Kidney glomerular epithelial cell (primary cell): ENCODE results near the gene MRPL55.
A peak's percentile ranks its signal among the peaks of the same experiment; 100 is the strongest.

ENCODE experiments used
- DNase-seq: peaks from one replicate; lab custom pipeline; 2025; lab: John Stamatoyannopoulos, UW

MRPL55 gene

DNA sequence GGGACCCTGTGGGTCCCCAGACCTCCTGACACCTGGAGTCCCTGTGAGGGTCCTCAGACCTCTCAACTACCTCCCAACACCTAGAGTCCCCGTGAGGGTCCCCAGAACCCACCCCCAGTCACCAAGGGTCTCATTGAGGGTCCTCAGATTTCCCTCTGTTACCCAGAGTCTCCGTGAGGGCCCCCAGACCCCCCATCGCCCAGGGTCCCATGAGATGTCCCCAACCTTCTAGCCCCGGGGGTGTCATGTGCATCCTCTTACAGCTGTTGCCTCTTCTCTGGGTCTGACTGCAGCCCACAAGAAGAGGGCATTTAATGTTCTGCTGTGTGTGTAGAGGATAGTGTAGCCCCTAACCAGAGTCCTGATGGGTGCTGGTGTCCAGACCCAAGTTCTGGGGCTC, 38.7 kb upstream of the MRPL55 start:
- DNase-seq, result no peak

GRCh38 chr1:228147151-228147693, 38.1 kb upstream of the MRPL55 start:
- no peak for DNase-seq

DNA sequence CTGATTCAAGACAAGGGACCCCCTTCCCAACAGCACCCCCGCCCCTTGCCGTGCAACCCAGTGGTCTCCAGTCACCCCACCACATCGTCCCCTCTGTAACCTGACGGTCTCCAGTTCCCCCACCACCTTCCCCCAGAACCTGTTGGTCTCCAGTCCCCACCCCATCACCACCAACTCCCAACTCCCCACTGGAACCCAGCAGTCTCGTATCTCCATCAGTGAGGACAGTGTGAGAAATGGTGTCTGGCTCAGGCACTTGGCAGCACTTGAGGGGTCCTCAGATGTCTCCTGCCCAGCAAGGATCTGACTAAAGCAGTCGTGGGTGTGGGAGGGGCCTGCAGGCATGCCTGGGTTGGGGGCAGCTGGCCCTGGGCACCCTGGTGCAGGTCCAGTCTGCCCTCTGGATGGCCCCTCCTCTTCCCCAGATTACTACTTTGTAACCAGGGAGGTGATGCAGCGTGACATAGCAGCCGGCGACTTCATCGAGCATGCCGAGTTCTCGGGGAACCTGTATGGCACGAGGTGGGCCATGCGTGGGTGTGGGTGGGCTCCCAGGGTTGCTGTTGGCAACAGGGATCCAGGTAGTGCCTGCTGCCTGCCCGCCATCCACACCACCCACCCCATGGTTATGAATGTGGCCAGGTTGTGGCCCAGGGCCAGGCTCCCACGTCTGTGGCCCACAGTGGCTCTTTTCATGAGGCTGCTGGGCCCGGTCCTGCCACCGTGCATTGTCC, 37.5 kb upstream of the MRPL55 start:
- DNase-seq, result no peak

DNA sequence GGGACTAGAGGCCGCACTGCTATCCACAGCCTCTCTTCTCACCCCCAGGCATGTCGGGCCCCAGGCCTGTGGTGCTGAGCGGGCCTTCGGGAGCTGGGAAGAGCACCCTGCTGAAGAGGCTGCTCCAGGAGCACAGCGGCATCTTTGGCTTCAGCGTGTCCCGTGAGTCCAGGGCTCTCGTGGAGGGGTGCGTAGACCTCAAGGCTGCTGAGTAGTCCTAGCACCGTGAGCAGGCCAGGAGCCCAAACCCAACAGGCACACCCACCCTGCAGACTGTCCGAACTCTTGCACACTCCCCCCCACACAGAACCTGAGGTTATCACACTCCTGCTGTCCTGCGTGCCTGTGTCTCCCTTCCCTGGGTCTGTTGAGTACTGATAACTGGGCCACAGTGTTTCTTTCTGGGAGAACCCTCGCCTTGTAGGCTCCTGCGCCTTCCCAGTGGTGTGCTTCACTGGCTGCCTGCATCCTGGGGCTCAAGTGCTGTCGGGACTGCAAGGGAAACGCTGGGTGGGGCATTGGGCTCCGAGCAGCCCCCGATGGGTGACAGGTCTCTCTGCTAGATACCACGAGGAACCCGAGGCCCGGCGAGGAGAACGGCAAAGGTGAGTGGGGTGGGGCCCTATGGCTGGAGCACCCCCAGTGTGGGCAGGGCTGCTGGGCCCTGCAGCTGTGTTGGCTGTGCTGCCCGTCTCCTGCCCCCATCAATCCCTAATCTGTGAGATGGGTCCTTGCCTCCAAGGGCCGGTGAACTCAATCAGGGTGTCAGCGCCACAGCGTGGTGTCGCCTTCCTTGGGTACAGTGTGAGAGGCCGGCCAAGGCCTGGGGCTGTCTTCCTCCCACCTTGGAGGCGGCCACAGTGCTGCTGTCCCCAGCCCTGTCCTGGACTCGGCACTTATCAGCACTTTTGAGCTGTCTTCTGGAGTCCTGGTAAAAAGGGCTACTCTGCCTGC, 36.6 kb upstream of the MRPL55 start:
- DNase-seq, result no peak

DNA sequence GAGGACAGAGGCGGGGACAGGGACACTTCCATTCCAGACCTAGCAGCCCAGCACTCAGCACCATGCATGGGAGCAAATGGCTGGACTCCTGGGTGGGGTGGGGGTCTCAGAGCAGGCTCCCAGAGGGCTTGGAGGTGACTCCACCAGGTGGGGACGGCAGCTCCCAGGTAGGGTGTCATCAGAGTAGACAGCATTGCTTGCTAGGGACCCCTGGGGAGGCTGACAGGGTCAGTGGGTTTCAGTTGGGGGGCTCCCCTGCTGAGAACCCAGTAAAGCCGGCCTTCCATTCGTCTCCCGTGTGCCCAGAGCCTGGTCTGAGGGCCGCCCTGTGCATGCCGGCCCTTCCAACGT, 35.9 kb upstream of the MRPL55 start:
- no peak for DNase-seq

GRCh38 chr1:228144193-228144992, 35.3 kb upstream of the MRPL55 start:
- no peak for DNase-seq

- no peak for DNase-seq
Observed at GRCh38 chr1:228143480-228144192, 34.5 kb upstream of the MRPL55 start.

DNA sequence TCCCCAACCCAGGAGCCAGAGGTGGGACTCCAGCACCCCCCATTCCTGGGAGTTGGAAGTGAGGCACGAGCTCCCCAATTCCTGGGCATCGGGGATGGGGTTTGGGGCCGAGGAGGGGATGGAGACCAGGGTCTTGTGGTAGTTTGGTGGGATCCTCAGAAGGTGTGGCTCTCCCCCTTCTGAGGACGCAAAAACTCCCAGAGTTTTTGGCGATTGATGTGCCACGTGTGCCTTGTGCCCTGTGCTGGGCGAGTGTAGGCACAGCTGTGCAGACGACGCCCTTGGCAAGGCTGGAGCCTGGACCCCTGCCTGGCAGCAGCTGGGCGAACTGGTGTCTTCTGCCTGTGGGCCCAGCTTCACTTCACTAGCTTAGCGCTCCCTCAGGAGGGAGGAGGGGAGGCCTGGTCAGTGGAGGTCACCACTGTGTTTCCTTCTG, 33.6 kb upstream of the MRPL55 start:
- DNase-seq, result no peak

DNA sequence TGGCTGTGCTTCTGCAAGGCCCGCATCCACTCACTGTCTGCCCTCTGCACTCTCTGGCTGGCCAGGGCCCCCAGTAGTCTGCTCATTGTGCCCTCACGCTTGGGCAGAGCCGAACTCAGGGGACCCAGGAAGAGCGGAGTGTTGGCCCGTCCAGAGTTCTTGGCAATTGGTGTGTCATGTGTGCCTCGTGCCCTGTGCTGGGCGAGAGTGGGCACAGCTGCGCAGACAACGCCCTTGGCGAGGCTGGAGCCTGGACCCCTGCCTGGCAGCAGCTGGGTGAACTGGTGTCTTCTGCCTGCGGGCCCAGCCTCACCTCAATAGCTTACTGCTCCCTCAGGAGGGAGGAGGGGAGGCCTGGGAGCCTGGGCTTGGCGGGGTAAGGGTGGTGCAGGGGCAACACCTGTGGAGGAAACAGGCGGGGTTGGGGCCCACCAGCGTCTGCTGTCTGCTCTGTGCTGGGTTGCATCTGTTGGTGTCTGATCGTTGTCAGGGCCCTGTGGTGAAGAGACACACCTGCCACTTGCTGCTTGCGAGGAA, 33.1 kb upstream of the MRPL55 start:
- DNase-seq, result no peak

- peak; percentile 22 for DNase-seq
Observed at GRCh38 chr1:228141226-228142044, 32.3 kb upstream of the MRPL55 start.

DNA sequence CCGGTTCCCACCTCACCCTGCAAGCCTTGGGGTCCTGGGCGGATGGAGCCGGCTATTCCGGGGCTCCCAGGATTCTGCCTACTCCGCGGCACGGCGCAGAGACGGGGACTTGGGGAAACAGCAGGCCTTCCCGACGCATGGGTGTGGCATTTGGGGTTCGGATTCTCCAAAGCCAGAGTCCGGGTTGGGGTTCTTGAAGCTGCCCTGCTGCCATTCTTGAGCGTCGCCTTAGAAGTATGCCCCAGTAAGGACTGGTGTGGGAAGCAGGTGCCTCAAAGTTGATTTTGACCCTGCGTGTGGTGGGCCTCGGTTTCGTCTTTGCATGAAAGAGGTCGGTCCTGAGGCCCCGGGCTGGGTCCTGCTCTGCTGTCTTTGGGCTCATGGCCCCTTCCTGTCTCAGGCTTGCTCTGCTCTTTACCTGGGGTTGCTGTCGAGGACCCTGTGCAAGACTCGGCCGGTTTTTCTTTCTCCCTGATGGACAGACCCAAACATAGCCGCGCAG, 31.7 kb upstream of the MRPL55 start:
- no peak for DNase-seq

DNA sequence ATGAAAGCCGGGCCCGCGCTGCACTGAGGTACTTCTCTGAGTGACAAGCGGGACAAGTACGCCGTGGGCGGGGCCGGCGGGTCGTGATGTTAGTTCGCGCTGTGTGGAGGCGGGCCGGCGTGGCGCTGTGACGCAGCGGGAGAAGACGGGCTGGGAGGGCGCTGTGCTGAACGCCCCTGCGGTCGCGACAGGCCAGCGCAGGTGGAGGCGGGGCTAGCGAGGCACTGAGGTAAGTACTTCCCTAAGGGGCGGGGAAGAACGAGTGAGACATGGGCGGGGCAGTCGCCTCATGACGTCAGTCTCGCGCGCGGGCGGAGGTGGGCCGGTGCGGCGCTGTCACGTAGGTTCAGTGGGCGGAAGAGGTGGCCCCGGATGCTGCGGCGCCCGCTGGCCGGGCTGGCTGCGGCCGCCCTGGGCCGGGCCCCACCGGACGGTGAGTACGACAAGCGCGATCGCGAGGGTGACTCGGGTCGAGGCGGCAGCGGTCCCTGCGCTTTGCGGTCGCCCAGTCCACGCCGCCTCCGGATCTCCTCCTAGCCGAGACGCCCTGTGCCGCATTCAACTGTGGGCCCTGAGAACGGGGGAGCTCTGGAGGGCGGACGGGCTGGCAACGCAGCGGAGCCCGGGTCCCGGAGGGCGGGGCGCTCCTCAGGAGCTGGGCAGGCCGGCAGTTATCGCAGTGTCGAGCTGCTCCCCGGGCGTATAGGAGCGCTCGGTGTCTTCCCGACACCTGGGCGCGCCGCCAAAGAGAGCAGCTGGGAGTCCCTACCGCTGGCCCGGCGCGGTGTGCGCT, 31.0 kb upstream of the MRPL55 start, which contains the start of gene GUK1:
Gene GUK1 (plus strand): TSS at position 349 of the 793 bp plus-strand sequence. CDS start 24 bp downstream, at position 373.
- peak; percentile 99 for DNase-seq

DNA sequence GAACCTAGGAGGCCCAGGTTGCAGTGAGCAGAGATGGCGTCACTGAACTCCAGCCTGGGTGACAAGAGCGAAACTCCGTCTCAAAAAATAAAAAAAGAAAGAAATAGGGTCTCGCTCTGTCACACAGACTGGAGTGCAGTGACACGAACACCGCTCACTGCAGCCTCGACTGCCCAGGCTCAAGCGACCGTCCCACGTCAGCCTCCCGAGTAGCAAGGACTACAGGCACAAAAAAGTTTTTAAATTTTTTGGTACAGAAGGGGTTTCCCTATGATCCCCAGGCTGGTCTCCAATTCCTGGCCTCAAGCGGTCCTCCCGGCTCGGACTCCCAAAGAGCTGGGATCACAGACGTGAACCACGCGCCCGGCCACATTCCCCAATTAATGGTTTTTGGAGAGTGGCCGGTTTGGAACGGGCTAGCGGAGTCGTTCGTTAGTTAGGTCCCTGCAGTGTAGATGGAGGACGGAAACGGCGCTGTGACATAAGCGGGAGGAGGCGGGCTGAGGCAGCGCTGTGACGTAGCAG, 30.4 kb upstream of the MRPL55 start:
- DNase-seq, result no peak

- no peak for DNase-seq
Observed at GRCh38 chr1:228136901-228137300, 27.8 kb upstream of the MRPL55 start.

DNA sequence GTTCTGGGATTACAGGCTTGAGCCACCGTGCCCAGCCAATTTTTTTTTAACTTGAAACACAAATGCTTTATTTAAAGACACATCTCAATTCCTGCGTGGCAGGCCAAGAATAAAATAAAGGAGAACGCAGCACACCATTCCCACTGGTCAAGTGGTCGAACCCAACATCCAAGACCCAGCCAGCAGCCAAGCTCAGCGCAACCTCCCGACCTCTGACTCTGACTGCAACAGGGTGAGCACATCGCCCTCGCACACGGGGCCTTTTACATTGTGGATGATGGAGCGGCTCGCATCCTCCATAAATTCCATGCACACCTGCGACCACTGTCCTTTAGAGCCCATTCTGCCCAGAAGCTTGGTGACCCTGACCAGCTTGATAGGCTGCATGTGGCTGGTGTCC, 25.5 kb upstream of the MRPL55 start:
- no peak for DNase-seq

- DNase-seq, result no peak
Observed at GRCh38 chr1:228131766-228132165, 22.7 kb upstream of the MRPL55 start.

GRCh38 chr1:228125185-228125584, 16.1 kb upstream of the MRPL55 start:
- no peak for DNase-seq

GRCh38 chr1:228123505-228123904, 14.4 kb upstream of the MRPL55 start:
- no peak for DNase-seq

DNA sequence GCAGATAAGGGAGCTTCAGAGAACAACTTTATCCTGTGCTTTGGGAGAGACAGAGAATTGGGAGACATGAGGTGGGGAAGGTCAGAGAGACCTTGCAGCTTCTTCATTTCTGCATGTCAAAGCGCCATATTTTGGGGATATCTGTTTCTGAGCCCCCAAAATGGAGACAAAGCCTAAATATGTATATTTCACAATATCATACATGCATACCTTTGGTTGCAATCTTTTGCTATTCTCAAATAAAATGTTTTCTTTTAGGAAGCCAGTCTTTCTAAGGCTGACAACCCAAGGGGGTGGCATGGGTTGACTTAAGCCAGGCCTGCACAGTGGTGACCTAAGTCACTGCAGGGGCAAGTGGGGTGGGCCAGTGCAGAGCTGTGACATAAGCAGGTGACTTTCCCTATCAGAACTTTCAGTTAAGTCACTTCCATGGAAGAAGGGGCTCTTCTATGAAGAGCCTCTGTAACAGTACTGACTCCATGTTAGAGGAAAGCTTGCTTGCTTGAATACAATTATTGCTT, 13.9 kb upstream of the MRPL55 start:
- DNase-seq, result no peak
